HepG2 (cell line): Measurements from ENCODE around the gene ARG2. TPM values are rescaled to one million over a fixed set of nuclear protein-coding genes. Genes with fewer than 3 reads are reported as not detected.

Experiments used
- CENPX ChIP-seq: sonication (generic); formaldehyde crosslinking; IDR thresholded peaks from 2 replicates; pipeline ENCODE4 v1.9.0; 2021; ENCODE audit warnings: mild to moderate bottlenecking, missing genetic modification reagents, moderate library complexity
- DNMT1 ChIP-seq: sonication (generic); formaldehyde crosslinking; IDR thresholded peaks from 2 replicates; pipeline ENCODE4 v1.5.1; 2020; ENCODE audit warnings: mild to moderate bottlenecking, missing genetic modification reagents
- HMG20B ChIP-seq: conservative IDR thresholded peaks from 2 replicates; pipeline ENCODE4 v1.6.1; 2016; ENCODE audit warnings: missing genetic modification reagents, missing compliant biosample characterization
- POLR2A ChIP-seq, 2 experiments: IDR thresholded peaks; 2 replicates each; pipeline ENCODE4 v1.6.1; 2011; ENCODE audit warnings: low read depth in 2 of 2, low read length in 2 of 2, mild to moderate bottlenecking in 1 of 2, moderate library complexity in 1 of 2; ENCODE audit not compliant: insufficient read depth in 1 of 2
- RBAK ChIP-seq: sonication (generic); formaldehyde crosslinking; IDR thresholded peaks from 2 replicates; pipeline ENCODE4 v1.5.1; 2020; ENCODE audit warnings: mild to moderate bottlenecking, missing genetic modification reagents
- SMC3 ChIP-seq: IDR thresholded peaks from 2 replicates; pipeline ENCODE4 v1.6.1; 2011; ENCODE audit warnings: low read length, improper control_type of control experiment
- ZBTB20 ChIP-seq: sonication (generic); formaldehyde crosslinking; IDR thresholded peaks from 2 replicates; pipeline ENCODE4 v1.8.1; 2023; ENCODE audit warnings: missing genetic modification reagents, low read depth, mild to moderate bottlenecking, borderline replicate concordance
- ZNF337 ChIP-seq: sonication (generic); formaldehyde crosslinking; IDR thresholded peaks from 2 replicates; pipeline ENCODE4 v1.5.1; 2020; ENCODE audit warnings: missing genetic modification reagents, low read depth, mild to moderate bottlenecking, borderline replicate concordance
- ZNF644 ChIP-seq: IDR thresholded peaks from 2 replicates; pipeline ENCODE4 v1.6.1; 2016; ENCODE audit warnings: low read depth
- ZNF713 ChIP-seq: sonication (generic); formaldehyde crosslinking; IDR thresholded peaks from 2 replicates; pipeline ENCODE4 v1.4.0; 2020; ENCODE audit warnings: mild to moderate bottlenecking, missing genetic modification reagents
- ZNF737 ChIP-seq: sonication (generic); formaldehyde crosslinking; IDR thresholded peaks from 2 replicates; pipeline ENCODE4 v1.5.0; 2020; ENCODE audit warnings: missing genetic modification reagents, mild to moderate bottlenecking, borderline replicate concordance
- ZNF75D ChIP-seq: sonication (generic); formaldehyde crosslinking; IDR thresholded peaks from 2 replicates; pipeline ENCODE4 v1.8.1; 2023; ENCODE audit warnings: missing genetic modification reagents, mild to moderate bottlenecking, borderline replicate concordance
- polyA plus RNA-seq, 8 experiments: library from polyadenylated mRNA; depleted of rRNA in 3 of 8; stranded (reverse) in 7 of 8; unstranded in 1 of 8; fragments of >200 nt; fragmentation: Illumina TruSeq in 4 of 8; extraction: Trizol in 4 of 8; gene quantifications; 2 replicates each; pipeline versions ENCODE4 v1.2.1 to v1.2.3, GENCODE V29; 2011 to 2016; ENCODE audit warnings: low read depth in 4 of 8, missing spikeins in 1 of 8, mixed read lengths in 1 of 8; ENCODE audit not compliant: insufficient read depth in 1 of 8
- total RNA-seq, 5 experiments: library from RNA; depleted of rRNA; stranded (reverse); fragments of >200 nt; fragmentation: Illumina TruSeq; extraction: Trizol; gene quantifications; 2 replicates each; pipeline ENCODE4 v1.2.3, GENCODE V29; 2016; ENCODE audit warnings: low read depth in 1 of 5
- TF ChIP-seq, protein P1 (sequence below): sonication (generic); formaldehyde crosslinking; IDR thresholded peaks from 2 replicates; pipeline ENCODE4 v1.4.0; 2020; ENCODE audit warnings: missing genetic modification reagents
- TF ChIP-seq, protein P2 (sequence below): sonication (generic); formaldehyde crosslinking; IDR thresholded peaks from 2 replicates; pipeline ENCODE4 v1.8.0; 2022; ENCODE audit warnings: low read depth, missing genetic modification reagents
- TF ChIP-seq, protein P3 (sequence below): sonication (generic); formaldehyde crosslinking; IDR thresholded peaks from 2 replicates; pipeline ENCODE4 v1.4.0; 2020; ENCODE audit warnings: missing genetic modification reagents, mild to moderate bottlenecking, borderline replicate concordance
- TF ChIP-seq, protein P4 (sequence below): sonication (generic); formaldehyde crosslinking; conservative IDR thresholded peaks from 2 replicates; pipeline ENCODE4 v1.5.0; 2020; ENCODE audit warnings: missing genetic modification reagents
- TF ChIP-seq, protein P5 (sequence below): sonication (generic); formaldehyde crosslinking; conservative IDR thresholded peaks from 2 replicates; pipeline ENCODE4 v1.4.0; 2020; ENCODE audit warnings: mild to moderate bottlenecking, missing genetic modification reagents, moderate library complexity
- TF ChIP-seq, protein P6 (sequence below): sonication (generic); formaldehyde crosslinking; IDR thresholded peaks from 2 replicates; pipeline ENCODE4 v1.8.1; 2023; ENCODE audit warnings: mild to moderate bottlenecking, moderate library complexity, missing genetic modification reagents

The ARG2 gene
- total and polyA plus RNA-seq, 2 of the 13 experiments (the other 11 are each of a cell fraction or from before 2014, with no cell fraction given) = 37.5 to 73.6 TPM

DNA sequence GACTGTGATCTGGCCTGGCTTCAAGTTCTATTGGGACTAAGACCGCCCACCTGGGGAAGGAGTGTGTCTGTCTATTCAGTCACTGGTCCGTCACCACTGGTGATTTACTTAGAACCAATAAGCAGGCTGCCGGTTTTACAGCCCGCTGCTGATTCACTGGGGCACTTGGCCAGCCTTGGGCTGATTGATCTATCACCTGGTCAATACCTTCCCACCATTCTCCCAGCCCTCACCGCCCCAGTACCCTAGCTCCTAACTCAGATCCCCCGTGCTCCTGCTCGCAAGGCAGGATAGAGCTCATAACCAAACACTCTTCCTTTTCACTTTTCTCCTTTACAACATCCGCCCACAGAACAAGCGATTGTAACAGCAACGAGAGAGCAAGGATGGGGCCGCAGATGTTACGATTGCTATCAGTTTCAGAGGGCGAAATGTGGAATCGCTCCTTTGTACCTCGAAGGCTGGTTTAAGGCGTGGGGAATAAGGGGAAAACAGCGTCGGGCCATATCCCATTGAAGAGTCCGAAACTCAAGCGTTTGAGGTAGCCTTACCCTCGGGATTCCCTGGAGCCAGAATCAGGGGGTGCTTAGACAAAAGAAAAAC is 75.2 kb downstream of the ARG2 start (continued):
- TF ChIP-seq ZNF737 (no peak), POLR2A (IDR thresholded peaks at IDR 0.05; ENCODE audit: insufficient read depth in 1 of 2, low read depth in 2 of 2, low read length in 2 of 2) (peak; percentile 86 to 93), ZNF644 (CRISPR knock-in tag) (0 out of 2 replicates have a peak, but pooled peaks have one; percentile 27), DNMT1 (CRISPR knock-in tag) (no peak), RBAK (no peak), ZBTB20 (CRISPR knock-in tag) (peak; percentile 38; the same call in 1 of the 2 replicates), ZNF713 (no peak), HMG20B (no peak), ZNF337 (CRISPR knock-in tag) (no peak), ZNF75D (CRISPR knock-in tag) (no peak), SMC3 (no peak), CENPX (CRISPR knock-in tag) (no peak)
- TF ChIP-seq, protein P1, sequence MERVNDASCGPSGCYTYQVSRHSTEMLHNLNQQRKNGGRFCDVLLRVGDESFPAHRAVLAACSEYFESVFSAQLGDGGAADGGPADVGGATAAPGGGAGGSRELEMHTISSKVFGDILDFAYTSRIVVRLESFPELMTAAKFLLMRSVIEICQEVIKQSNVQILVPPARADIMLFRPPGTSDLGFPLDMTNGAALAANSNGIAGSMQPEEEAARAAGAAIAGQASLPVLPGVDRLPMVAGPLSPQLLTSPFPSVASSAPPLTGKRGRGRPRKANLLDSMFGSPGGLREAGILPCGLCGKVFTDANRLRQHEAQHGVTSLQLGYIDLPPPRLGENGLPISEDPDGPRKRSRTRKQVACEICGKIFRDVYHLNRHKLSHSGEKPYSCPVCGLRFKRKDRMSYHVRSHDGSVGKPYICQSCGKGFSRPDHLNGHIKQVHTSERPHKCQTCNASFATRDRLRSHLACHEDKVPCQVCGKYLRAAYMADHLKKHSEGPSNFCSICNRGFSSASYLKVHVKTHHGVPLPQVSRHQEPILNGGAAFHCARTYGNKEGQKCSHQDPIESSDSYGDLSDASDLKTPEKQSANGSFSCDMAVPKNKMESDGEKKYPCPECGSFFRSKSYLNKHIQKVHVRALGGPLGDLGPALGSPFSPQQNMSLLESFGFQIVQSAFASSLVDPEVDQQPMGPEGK (CRISPR knock-in tag) = no peak; the same call in 1 of the 2 replicates
- TF ChIP-seq, protein P2, sequence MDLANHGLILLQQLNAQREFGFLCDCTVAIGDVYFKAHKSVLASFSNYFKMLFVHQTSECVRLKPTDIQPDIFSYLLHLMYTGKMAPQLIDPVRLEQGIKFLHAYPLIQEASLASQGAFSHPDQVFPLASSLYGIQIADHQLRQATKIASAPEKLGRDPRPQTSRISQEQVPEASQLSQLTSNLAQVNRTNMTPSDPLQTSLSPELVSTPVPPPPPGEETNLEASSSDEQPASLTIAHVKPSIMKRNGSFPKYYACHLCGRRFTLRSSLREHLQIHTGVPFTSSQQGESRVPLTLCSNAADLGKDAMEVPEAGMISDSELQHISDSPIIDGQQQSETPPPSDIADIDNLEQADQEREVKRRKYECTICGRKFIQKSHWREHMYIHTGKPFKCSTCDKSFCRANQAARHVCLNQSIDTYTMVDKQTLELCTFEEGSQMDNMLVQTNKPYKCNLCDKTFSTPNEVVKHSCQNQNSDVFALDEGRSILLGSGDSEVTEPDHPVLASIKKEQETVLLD (CRISPR knock-in tag) = no peak
- TF ChIP-seq, protein P3, sequence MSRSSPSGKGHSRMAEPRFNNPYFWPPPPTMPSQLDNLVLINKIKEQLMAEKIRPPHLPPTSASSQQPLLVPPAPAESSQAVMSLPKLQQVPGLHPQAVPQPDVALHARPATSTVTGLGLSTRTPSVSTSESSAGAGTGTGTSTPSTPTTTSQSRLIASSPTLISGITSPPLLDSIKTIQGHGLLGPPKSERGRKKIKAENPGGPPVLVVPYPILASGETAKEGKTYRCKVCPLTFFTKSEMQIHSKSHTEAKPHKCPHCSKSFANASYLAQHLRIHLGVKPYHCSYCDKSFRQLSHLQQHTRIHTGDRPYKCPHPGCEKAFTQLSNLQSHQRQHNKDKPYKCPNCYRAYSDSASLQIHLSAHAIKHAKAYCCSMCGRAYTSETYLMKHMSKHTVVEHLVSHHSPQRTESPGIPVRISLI = no peak
- TF ChIP-seq, protein P4, sequence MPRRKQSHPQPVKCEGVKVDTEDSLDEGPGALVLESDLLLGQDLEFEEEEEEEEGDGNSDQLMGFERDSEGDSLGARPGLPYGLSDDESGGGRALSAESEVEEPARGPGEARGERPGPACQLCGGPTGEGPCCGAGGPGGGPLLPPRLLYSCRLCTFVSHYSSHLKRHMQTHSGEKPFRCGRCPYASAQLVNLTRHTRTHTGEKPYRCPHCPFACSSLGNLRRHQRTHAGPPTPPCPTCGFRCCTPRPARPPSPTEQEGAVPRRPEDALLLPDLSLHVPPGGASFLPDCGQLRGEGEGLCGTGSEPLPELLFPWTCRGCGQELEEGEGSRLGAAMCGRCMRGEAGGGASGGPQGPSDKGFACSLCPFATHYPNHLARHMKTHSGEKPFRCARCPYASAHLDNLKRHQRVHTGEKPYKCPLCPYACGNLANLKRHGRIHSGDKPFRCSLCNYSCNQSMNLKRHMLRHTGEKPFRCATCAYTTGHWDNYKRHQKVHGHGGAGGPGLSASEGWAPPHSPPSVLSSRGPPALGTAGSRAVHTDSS (CRISPR knock-in tag) = no peak
- TF ChIP-seq, protein P5, sequence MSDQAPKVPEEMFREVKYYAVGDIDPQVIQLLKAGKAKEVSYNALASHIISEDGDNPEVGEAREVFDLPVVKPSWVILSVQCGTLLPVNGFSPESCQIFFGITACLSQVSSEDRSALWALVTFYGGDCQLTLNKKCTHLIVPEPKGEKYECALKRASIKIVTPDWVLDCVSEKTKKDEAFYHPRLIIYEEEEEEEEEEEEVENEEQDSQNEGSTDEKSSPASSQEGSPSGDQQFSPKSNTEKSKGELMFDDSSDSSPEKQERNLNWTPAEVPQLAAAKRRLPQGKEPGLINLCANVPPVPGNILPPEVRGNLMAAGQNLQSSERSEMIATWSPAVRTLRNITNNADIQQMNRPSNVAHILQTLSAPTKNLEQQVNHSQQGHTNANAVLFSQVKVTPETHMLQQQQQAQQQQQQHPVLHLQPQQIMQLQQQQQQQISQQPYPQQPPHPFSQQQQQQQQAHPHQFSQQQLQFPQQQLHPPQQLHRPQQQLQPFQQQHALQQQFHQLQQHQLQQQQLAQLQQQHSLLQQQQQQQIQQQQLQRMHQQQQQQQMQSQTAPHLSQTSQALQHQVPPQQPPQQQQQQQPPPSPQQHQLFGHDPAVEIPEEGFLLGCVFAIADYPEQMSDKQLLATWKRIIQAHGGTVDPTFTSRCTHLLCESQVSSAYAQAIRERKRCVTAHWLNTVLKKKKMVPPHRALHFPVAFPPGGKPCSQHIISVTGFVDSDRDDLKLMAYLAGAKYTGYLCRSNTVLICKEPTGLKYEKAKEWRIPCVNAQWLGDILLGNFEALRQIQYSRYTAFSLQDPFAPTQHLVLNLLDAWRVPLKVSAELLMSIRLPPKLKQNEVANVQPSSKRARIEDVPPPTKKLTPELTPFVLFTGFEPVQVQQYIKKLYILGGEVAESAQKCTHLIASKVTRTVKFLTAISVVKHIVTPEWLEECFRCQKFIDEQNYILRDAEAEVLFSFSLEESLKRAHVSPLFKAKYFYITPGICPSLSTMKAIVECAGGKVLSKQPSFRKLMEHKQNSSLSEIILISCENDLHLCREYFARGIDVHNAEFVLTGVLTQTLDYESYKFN (CRISPR knock-in tag) = no peak
- TF ChIP-seq, protein P6, sequence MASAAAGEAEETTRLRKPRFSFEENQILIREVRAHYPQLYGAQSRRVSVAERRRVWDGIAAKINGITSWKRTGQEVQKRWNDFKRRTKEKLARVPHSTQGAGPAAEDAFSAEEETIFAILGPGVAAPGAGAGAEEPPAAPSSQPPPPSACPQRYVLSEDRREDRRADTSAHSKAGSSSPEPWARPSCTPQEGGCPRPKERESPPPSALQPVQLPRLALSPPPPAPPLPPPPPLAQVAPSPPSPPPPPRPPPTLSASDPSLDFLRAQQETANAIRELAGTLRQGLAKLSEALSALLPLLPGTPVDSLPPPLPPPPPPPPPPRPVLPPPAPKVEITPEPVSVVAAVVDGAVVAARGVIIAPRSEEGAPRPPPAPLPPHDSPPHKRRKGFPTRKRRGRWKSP (CRISPR knock-in tag) = no peak; the same call in 1 of the 2 replicates
